HG03378 (cell line): ENCODE results near the gene MTARC1.

Experiments used
- ATAC-seq: cut with Tn5 transposase; IDR thresholded peaks from one replicate; pipeline ENCODE4 v1.9.1; 2021; ENCODE audit warnings: mild to moderate bottlenecking, moderate library complexity; ENCODE audit not compliant: unreplicated experiment

MTARC1 gene

GRCh38 chr1:220769205-220769604 is 17.5 kb upstream of the MTARC1 start:
- no peak for ATAC-seq

GRCh38 chr1:220770245-220770913 is 16.3 kb upstream of the MTARC1 start:
- ATAC-seq = peak; percentile 76

GRCh38 chr1:220772846-220773245 is 13.9 kb upstream of the MTARC1 start:
- ATAC-seq = peak; percentile 35

- ATAC-seq = no peak
Observed at GRCh38 chr1:220775240-220775853, 11.4 kb upstream of the MTARC1 start.

- ATAC-seq = no peak
Observed at GRCh38 chr1:220776254-220776653, 10.5 kb upstream of the MTARC1 start.

GRCh38 chr1:220776720-220777326 is 9.9 kb upstream of the MTARC1 start:
- ATAC-seq = peak; percentile 67

GRCh38 chr1:220783453-220783852 is 3.3 kb upstream of the MTARC1 start:
- ATAC-seq = no peak

- no peak for ATAC-seq
Observed at GRCh38 chr1:220784751-220785150, 2.0 kb upstream of the MTARC1 start.

GRCh38 chr1:220785166-220786056 is 1.3 kb upstream of the MTARC1 start:
- no peak for ATAC-seq

GRCh38 chr1:220786057-220786336 is 716 bp upstream of the MTARC1 start:
- no peak for ATAC-seq

GRCh38 chr1:220787069-220787619 is 431 bp downstream of the MTARC1 start:
- ATAC-seq = peak; percentile 26

GRCh38 chr1:220788900-220789299 is 2.2 kb downstream of the MTARC1 start:
- no peak for ATAC-seq

- ATAC-seq = no peak
Observed at GRCh38 chr1:220789532-220790147, 2.9 kb downstream of the MTARC1 start.

GRCh38 chr1:220791285-220791684 is 4.6 kb downstream of the MTARC1 start:
- no peak for ATAC-seq

- ATAC-seq = no peak
Observed at GRCh38 chr1:220791956-220792355, 5.2 kb downstream of the MTARC1 start.

- ATAC-seq = no peak
Observed at GRCh38 chr1:220796530-220796929, 9.8 kb downstream of the MTARC1 start.

- no peak for ATAC-seq
Observed at GRCh38 chr1:220797044-220797443, 10.3 kb downstream of the MTARC1 start.

- no peak for ATAC-seq
Observed at GRCh38 chr1:220797553-220797952, 10.8 kb downstream of the MTARC1 start.

- ATAC-seq = no peak
Observed at GRCh38 chr1:220798338-220798737, 11.6 kb downstream of the MTARC1 start.

GRCh38 chr1:220800262-220800661 is 13.5 kb downstream of the MTARC1 start:
- ATAC-seq = no peak
